Body of pancreas (tissue), 4 donors: ENCODE data around the gene NDFIP2. TPM values are rescaled to one million over a fixed set of nuclear protein-coding genes. Genes with fewer than 3 reads are reported as not detected.

ENCODE experiments used
- ATAC-seq: fragments of 150-250 bp; one replicate; pipeline ENCODE4 v1.9.1; 2016
- DNase-seq, 4 donors: peaks; one replicate each; pipeline ENCODE4 v3.0.0-alpha.2; 2019
- H3K27ac ChIP-seq, 4 donors: fragments of 200-600 bp; sonication (generic); 1 replicate in 3 of 4; 2 replicates in 1 of 4; pipeline versions ENCODE4 v1.5.1 to v1.6.1; 2016 to 2019; ENCODE audit warnings: mild to moderate bottlenecking in 1 of 4, mixed read lengths in 1 of 4, moderate library complexity in 1 of 4
- H3K27me3 ChIP-seq, 2 donors: fragments of 200-600 bp; sonication (generic); one replicate each; pipeline ENCODE4 v1.6.0; 2016; ENCODE audit warnings: mild to moderate bottlenecking in 1 of 2
- H3K36me3 ChIP-seq, 2 donors: fragments of 200-600 bp; sonication (generic); replicated peaks in 1 of 2; 2 replicates each; pipeline ENCODE4 v1.5.1; 2016; ENCODE audit warnings: low read depth in 2 of 2; ENCODE audit not compliant: insufficient read depth in 1 of 2
- H3K4me1 ChIP-seq: fragments of 200-600 bp; sonication (generic); one replicate; pipeline ENCODE4 v1.6.0; 2016
- H3K4me3 ChIP-seq, 2 donors: fragments of 200-600 bp; sonication (generic); 1 replicate in 1 of 2; 2 replicates in 1 of 2; pipeline ENCODE4 v1.5.1; 2016 to 2019
- H3K9me3 ChIP-seq, 3 donors: fragments of 200-600 bp; sonication (generic); 1 replicate in 2 of 3; 2 replicates in 1 of 3; pipeline ENCODE4 v1.5.1; 2016
- POLR2A ChIP-seq, 3 donors: fragments of 450-650 bp; IDR thresholded peaks; one replicate each; pipeline ENCODE4 v1.6.1; 2016; ENCODE audit warnings: antibody characterized with exemption in 3 of 3, mild to moderate bottlenecking in 2 of 3
- WGBS, 2 donors: methylation state at CpG; one replicate each; pipeline ENCODE4 v1.1.5; 2017; 5-methylcytosine and 5-hydroxymethylcytosine counted together
- intact Hi-C: fragments of 100-400 bp; cut with DNase I; formaldehyde crosslinking; loops from one replicate; pipeline ENCODE4 v1.15.1; 2023
- total RNA-seq, 2 donors: library from RNA; depleted of rRNA; stranded (reverse); fragments of >200 nt; gene quantifications; one replicate each; pipeline ENCODE4 v1.1.0, GENCODE V29; 2016
- TF ChIP-seq, protein P1 (sequence below), 7 experiments: fragments of 450-650 bp in 4 of 7; fragments of 200-600 bp in 3 of 7; sonication (generic) in 3 of 7; IDR thresholded peaks; one replicate each; pipeline ENCODE4 v1.5.1; 2016 to 2019; ENCODE audit warnings: antibody characterized with exemption in 7 of 7

NDFIP2 gene
- total RNA-seq, 2 donors from 2014 or later: 16.8 to 18.9 TPM

DNA sequence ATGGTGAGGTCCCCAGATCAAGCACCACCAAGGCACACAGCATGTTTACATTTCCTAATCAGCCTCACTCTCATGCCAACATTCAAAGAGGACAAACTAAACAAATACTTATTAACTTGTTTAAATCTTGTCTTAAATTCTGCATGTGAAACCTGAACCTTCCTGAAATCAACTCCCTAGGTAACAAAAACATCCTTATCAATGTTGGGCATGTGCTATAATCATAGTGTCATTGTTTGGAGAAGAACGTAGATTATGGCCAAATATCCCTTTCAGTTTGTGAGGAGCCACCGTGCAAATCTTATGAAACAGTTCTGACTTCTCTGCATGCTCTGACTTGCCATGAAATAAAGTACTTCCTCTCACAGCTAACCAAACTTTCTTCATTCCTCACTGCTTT, 123.8 kb downstream of the NDFIP2 start:
- no peaks in the 10 kb centered on the region for H3K4me1 ChIP-seq
- ATAC-seq (no peak), DNase-seq (no peak)
- no peaks in the 10 kb centered on the region for H3K36me3 ChIP-seq
- 4 to 6% methylated on average over 2 of the region's 2 CpGs for WGBS, 2 donors
- no peaks in the 10 kb centered on the region for H3K9me3 ChIP-seq
- no peak for TF ChIP-seq POLR2A (IDR thresholded peaks at IDR 0.05)
- TF ChIP-seq, protein P1, sequence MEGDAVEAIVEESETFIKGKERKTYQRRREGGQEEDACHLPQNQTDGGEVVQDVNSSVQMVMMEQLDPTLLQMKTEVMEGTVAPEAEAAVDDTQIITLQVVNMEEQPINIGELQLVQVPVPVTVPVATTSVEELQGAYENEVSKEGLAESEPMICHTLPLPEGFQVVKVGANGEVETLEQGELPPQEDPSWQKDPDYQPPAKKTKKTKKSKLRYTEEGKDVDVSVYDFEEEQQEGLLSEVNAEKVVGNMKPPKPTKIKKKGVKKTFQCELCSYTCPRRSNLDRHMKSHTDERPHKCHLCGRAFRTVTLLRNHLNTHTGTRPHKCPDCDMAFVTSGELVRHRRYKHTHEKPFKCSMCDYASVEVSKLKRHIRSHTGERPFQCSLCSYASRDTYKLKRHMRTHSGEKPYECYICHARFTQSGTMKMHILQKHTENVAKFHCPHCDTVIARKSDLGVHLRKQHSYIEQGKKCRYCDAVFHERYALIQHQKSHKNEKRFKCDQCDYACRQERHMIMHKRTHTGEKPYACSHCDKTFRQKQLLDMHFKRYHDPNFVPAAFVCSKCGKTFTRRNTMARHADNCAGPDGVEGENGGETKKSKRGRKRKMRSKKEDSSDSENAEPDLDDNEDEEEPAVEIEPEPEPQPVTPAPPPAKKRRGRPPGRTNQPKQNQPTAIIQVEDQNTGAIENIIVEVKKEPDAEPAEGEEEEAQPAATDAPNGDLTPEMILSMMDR (IDR thresholded peaks at IDR 0.05): no peak
- no peak overlapping the region for H3K27ac ChIP-seq
- no peaks in the 10 kb centered on the region for H3K27me3 ChIP-seq
- intact Hi-C loops: no loop called here
- H3K4me3 ChIP-seq: no peak overlapping the region

Other genes starting within 250 kb of the NDFIP2 start
- gene RBM26, start 74.9 kb upstream of the NDFIP2 start, total RNA-seq: 10 to 100 TPM; 32.3 to 38.1 TPM